Endometrium (tissue), 2 donors: ENCODE measurements around the gene APOA5.

Experiments used
- FAIRE-seq: peaks from 2 replicates; lab custom pipeline; 2012; peaks lifted over from hg19 to GRCh38; lab: Jason Lieb, UNC
- donor health status: control.
- donor health status: control.

The APOA5 gene

DNA sequence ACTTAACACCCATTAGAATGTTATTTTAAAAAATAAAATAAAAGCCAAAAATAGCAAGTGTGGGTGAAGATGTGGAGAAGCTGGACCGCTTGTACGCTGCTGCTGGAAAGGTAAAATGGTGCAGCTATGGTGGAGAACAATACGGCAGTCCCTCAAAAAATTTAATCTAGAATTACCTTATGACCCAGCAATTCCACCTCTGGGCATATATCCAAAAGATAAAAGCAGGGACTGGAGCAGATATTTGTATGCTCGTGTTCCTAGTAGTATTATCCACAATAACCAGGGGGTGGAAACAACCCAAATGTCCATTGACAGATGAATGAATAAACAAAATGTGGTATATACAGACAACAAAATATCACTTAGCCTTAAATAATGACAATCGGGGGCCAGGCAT lies 6.1 kb upstream of the APOA5 start:
- no peak for FAIRE-seq

DNA sequence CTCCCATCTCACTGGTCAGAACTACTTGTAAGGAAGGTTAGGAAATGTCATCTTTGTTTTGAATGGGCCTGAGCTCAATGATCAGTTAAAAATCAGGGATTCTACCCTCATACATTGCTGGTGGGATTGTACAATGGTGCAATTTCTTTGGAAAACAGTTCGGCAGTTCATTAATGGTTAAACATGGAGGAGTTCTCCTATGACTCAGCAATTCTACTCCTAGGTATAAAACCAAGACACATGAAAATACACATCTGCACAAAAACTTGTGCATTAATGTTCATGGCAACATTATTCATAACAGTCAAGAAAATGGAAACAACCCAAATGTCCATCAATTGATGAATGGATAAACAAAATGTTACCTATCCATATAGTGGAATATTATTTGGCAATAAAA lies 4.9 kb upstream of the APOA5 start:
- no peak for FAIRE-seq

DNA sequence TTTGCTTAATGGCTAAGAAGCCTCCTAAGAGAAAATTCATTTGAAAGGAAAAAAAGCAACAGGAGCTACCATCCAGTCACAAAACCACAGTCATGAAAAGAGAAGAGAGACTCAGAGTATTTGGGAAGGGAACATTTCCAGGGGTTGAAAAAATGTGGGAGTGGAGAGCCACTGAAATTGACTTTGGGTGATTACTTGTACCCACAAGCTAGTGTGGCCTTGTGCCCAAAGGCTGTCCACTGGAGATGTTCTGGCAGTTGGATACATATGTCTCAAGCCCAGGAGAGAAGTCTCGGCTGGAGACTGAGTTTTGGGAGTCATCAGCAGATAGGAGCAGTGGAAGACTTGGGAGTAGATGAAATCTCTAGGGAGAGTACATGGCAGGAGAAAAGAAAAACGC lies 3.2 kb upstream of the APOA5 start:
- no peak for FAIRE-seq

DNA sequence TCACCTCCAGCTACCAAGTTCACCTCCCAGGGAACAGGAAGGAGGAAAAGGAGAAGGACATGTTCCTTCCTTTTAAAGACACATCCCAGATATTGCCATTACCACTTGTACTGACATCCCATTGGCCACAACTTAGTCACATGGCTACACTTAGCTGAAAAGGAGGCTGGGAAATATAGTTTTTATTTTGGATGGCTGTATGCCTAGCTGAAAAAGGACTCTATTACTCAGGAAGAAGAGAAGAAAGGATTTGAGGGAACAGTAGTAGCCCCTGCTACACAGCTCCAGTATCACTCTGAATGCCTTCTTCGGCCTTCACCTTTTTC lies 2.1 kb upstream of the APOA5 start:
- FAIRE-seq: no peak

- no peak for FAIRE-seq
Measured at GRCh38 chr11:116792869-116793771, 1.4 kb upstream of the APOA5 start.

DNA sequence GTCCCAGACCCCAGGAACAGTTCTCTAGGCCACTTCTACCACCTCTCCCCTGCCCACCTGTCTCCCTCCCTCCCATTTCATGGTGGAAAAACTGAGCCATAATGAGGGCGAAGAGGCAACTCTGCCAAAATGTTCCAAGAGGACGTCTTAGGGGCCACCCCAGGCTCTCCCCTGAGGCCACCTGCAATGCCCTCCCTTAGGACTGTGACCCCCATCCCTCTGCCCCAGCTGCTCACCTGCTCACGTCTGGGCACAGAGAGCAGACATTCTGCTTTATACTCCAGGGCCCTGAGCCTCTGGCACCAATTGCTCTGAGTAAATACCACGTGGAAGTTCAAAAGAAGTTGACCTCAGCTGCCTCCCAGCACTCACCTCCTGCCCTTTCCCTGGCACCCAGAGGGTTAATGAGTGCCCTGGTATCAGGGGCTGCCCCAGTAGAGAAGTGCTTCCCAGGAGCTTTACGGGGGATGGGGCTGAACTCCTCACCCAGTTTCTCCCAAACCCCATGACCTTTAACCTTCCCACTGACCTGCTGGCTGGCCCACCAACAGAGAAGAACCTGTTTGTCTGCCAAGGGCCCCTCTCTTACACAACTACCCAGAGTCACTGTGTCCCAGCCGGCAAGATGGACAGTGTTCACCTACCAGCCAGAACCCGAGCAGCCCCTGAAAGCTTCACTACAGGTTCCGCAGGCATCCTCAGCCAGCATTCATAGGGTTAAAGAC lies 627 bp upstream of the APOA5 start:
- no peak for FAIRE-seq

- no peak for FAIRE-seq
Measured at GRCh38 chr11:116791002-116791812, 472 bp downstream of the APOA5 start.

GRCh38 chr11:116790167-116791001 lies 1.3 kb downstream of the APOA5 start:
- FAIRE-seq: no peak

DNA sequence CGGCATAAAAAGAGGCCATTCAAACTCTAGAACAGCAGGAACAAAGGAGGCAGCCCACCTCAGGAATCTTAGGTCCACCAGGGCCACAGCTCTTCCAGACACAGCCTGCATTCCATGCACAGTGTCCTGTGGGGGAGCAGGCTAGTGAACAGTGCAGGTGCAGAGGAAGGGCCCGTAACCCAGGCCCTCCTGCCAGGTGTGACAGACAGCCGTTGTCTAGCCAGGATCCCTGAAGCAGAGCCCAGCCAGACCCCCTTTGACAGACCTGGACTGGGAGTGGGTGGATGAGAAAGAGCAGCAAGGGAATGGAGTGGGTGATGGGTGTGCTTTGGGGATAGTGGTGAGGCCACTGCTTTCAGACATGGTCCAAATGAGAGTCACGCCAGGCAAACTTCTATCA lies 2.7 kb downstream of the APOA5 start:
- no peak for FAIRE-seq

GRCh38 chr11:116788534-116788933 lies 3.1 kb downstream of the APOA5 start:
- FAIRE-seq: no peak

DNA sequence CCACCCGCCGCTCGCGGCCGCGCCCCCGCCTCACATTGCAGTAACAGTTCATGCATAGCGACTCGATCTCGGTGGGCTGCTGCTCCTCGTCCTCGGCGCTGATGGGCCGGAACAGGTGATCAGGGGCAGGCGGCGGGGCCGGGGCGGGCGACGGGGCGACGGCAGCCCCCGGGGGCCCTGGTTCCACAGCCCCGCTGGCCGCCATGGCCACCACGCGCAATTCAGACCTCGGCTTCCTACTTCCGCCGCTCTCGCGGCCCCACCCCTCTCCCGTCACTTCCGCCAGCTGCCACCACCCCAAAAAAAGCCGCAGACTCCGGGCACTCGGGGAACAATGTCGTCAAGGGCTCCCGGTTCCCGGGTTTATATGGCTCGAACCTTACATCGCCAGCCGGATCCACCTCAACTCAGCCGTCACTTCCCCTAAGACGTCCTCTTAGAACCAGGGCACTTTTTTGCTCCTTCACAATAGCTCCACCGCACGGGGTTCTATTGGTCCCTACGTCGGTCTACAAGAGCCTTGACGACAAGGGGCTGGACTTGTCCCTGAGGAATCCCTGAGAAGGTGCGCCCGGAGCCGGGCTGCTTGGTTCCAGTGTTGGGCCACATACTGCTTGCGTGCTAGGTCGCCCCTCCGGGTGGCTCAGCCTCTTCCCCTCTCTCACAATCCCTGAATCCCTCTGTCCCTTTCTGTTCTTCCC lies 3.7 kb downstream of the APOA5 start, which contains the start of gene ZPR1:
ZPR1 (minus strand) TSS at position 238 of the 701 bp plus-strand sequence; CDS start at position 205, 33 bp downstream.
- FAIRE-seq: no peak

- no peak for FAIRE-seq
Measured at GRCh38 chr11:116787436-116787785, 4.3 kb downstream of the APOA5 start.

GRCh38 chr11:116786966-116787365 lies 4.7 kb downstream of the APOA5 start:
- FAIRE-seq: no peak

- FAIRE-seq: no peak
Measured at GRCh38 chr11:116786326-116786725, 5.4 kb downstream of the APOA5 start.

GRCh38 chr11:116782728-116783127 lies 9.0 kb downstream of the APOA5 start:
- no peak for FAIRE-seq

GRCh38 chr11:116778556-116778955 lies 13.1 kb downstream of the APOA5 start:
- FAIRE-seq: no peak

DNA sequence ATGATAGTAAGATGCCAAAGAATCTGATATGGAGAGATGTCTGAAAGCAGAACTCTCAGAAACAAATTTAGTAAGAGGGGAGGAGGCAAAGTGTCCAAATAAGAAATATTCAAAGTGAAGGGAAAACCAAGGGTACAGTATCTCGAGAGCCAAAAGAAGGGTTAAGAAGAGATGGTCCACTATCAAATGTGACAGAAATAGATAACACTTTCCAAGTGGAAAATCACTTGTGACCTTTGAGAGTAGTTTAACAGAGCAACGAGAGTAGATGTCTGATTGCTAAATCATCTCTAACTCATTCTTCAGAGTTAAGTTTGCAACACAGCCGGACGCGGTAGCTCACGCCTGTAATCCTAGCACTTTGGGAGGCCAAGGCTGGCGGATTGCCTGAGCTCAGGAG lies 14.6 kb downstream of the APOA5 start:
- FAIRE-seq: no peak

DNA sequence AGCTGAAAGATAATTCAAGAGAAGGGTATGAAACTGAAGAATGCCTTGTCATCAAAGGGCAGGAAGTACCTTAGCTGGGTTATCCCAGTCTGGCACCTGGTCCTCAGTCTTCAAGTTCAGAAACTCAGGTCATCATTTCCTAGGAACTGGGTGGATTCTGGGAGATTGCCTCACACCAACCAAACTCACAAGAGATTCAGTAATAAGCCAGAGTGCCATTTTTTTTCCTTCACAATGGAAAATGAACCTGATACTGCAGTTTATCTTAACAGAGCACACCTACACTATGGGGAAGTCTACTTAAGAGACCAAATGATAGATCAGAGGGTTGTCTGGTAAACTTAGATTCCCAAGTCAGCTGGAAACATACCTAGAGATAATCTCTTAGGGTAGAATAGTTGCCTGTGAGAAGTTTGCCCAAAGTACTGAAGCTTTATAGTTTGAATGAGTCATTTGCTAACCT lies 15.1 kb downstream of the APOA5 start:
- FAIRE-seq: no peak

DNA sequence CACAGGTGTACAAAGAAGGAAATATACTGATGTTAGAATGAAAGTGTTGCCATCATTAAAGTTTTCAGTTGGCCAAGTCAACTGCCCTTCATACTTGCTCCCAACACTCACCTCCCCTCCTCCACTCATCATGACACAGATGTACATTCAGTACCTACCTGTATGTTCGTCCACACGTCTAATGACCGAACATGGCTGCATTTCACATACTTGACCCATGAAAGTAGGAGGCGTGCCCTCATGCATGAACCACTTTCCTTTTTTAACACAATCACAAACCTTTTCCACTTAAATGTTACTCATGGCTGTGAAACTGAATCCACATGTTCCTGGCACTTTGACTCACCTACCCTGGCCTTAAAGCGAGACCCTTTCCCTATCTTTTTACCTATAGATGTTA lies 15.7 kb downstream of the APOA5 start:
- FAIRE-seq: no peak

DNA sequence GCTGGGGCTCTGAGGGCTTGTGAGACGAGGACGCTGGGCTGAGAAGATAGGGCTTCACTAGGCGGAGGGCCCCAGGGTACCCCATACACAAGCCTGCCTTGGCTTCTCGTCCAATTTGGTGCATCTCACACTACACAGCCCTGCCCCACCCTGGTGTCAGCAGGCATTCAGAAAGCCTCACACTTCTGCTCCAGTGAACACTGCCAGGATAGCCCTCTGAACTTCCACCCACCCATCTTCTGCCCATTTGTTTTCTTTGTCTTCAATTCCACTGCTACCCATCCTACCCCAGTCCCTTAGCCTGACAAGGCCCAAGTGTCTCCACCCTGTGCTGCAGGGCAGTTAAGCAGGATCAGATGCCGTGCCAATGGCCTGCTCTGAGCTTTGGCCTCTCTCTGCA lies 17.0 kb downstream of the APOA5 start:
- no peak for FAIRE-seq
